HL-60 (cell line): ENCODE results near the gene ADAMTS10.
"Not testable (repeated sequence)": the region's sequence is repeated elsewhere in the genome, so short reads cannot be mapped to it uniquely, and the experiment has no call there.

ENCODE experiments used
- DNase-seq, 2 experiments: peaks; one replicate each; pipeline ENCODE4 v3.0.0-alpha.2; 2010 to 2020; ENCODE audit warnings: low read depth in 1 of 2, low spot score in 1 of 2
- H3K27ac ChIP-seq: fragments of 250-450 bp; sonication (Bioruptor Pico); replicated peaks from 2 replicates; pipeline ENCODE4 v1.5.1; 2020; ENCODE audit warnings: mild to moderate bottlenecking, moderate library complexity
- H3K27me3 ChIP-seq: fragments of 250-450 bp; sonication (Bioruptor Pico); 2 replicates; pipeline ENCODE4 v1.5.1; 2021; ENCODE audit warnings: mild to moderate bottlenecking, moderate library complexity; ENCODE audit not compliant: insufficient read depth, poor library complexity, severe bottlenecking
- H3K4me3 ChIP-seq: replicated peaks from 2 replicates; pipeline ENCODE4 v1.5.1; 2011; ENCODE audit warnings: mild to moderate bottlenecking, control low read depth, low read length; ENCODE audit not compliant: insufficient read depth
- CTCF ChIP-seq: IDR thresholded peaks from one replicate; pipeline ENCODE4 v1.5.1; 2011; ENCODE audit warnings: low read length, control low read depth, inconsistent platforms; ENCODE audit not compliant: insufficient read depth
- GABPA ChIP-seq: IDR thresholded peaks from 2 replicates; pipeline ENCODE4 v1.6.1; 2012; ENCODE audit warnings: low read depth
- POLR2AphosphoS5 ChIP-seq: IDR thresholded peaks from 2 replicates; pipeline ENCODE4 v1.6.1; 2012; ENCODE audit warnings: low read depth
- REST ChIP-seq: IDR thresholded peaks from 2 replicates; pipeline ENCODE4 v1.6.1; 2012; ENCODE audit warnings: low read depth; ENCODE audit not compliant: insufficient replicate concordance
- SPI1 ChIP-seq: IDR thresholded peaks from 2 replicates; pipeline ENCODE4 v1.6.1; 2012; ENCODE audit warnings: low read depth, mild to moderate bottlenecking, borderline replicate concordance

ADAMTS10 gene

GRCh38 chr19:8626842-8627241, 16.3 kb upstream of the ADAMTS10 start:
- H3K27me3 ChIP-seq, result no peaks in the 10 kb centered on the region
- DNase-seq, result no peak
- H3K27ac ChIP-seq, result no peak overlapping the region
- H3K4me3 ChIP-seq, result no peak overlapping the region
- TF ChIP-seq GABPA (no peak), POLR2AphosphoS5 (no peak), CTCF (no peak), SPI1 (no peak), REST (no peak)

- H3K27ac ChIP-seq, H3K27me3 ChIP-seq, H3K4me3 ChIP-seq, DNase-seq: not testable (repeated sequence)
Measured at GRCh38 chr19:8622886-8623285, 12.4 kb upstream of the ADAMTS10 start.

GRCh38 chr19:8618751-8619150, 8.2 kb upstream of the ADAMTS10 start:
- no peak for TF ChIP-seq REST
- TF ChIP-seq POLR2AphosphoS5, result no peak
- no peak for TF ChIP-seq SPI1
- no peak for TF ChIP-seq GABPA
- TF ChIP-seq CTCF, result no peak
- Histone ChIP-seq H3K27me3 (no peaks in the 10 kb centered on the region), H3K27ac (no peak overlapping the region), H3K4me3 (no peak overlapping the region)
- no peak for DNase-seq

- no peak for DNase-seq
- Histone ChIP-seq H3K27me3 (no peaks in the 10 kb centered on the region), H3K27ac (no peak overlapping the region), H3K4me3 (no peak overlapping the region)
- TF ChIP-seq POLR2AphosphoS5 (no peak), SPI1 (no peak), CTCF (no peak), REST (no peak), GABPA (no peak)
Measured at GRCh38 chr19:8617984-8618383, 7.5 kb upstream of the ADAMTS10 start.

GRCh38 chr19:8617325-8617724, 6.8 kb upstream of the ADAMTS10 start:
- not testable (repeated sequence) for H3K4me3 ChIP-seq, H3K27me3 ChIP-seq, H3K27ac ChIP-seq, DNase-seq
